ENCODE measurements around the gene RTF1. TPM values are rescaled to one million over a fixed set of nuclear protein-coding genes. Genes with fewer than 3 reads are reported as not detected.

RTF1 gene
- total RNA-seq, 4 donors from 2014 or later, result 22.7 to 46.8 (median 24.3) TPM

DNA sequence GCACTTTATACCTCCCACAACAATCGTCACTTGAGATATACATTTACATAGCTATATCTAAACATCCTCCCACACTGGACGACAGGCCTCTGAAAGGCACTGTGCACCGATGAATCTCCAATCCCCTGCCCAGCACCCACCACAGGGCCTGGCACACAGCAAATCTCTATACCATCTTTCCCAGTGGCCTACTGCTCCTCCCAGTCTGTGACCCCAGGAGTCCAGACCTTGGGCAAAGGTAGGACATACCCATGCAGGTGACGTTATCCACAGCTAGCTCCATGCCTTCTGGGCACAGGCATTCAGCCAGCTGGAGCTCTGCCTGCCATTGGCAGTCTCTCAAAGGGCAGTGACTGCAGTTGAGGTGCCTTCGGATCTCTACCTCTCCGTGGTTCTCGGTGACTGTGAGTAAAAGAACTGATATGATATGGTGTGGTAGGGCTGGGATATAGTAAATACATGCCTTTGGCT is 91.0 kb downstream of the RTF1 start:
- H3K27me3 ChIP-seq, result peaks cover 26 to 32% (median 32%) of the 10 kb centered on the region in 3 donors
- no peaks in the 10 kb centered on the region for H3K36me3 ChIP-seq
- TF ChIP-seq POLR2A (IDR thresholded peaks at IDR 0.05) (no peak), CTCF (IDR thresholded peaks at IDR 0.05 in 4 of 5, conservative IDR thresholded peaks at IDR 0.05 in 1 of 5) (no peak)
- ATAC-seq, result no peak
- H3K4me1 ChIP-seq, result peaks cover 9 to 16% of the 10 kb centered on the region in 2 donors
- no peak overlapping the region for H3K4me3 ChIP-seq
- H3K9me3 ChIP-seq, result no peaks in the 10 kb centered on the region
- no peak overlapping the region for H3K27ac ChIP-seq
- intact Hi-C loops (cut with DNase I; ENCODE audit: low total_unique reads) (no loop called here), in situ Hi-C loops (cut with MboI; ENCODE audit: low sequenced_read_pairs in 4 of 4) (no loop called here)
- DNase-seq, result no peak

DNA sequence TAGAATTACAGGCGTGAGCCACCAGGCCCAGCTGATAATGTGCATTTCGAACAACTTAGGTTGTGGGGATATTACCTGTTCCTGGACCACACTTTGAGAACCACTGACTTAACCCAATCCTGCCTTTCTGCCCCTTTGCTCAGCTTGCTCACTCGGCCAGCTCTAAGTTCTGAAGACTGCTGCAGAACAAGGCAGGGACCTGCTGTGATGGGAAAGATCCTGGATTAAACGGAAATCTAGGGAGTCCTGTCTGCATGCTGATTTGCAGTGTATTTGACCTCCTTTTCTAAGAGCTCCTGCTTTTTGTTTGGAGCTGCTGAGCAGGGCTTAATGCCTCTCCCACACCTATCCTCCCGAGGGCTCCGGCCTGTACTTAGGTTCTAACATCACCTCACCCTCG is 93.8 kb downstream of the RTF1 start:
- in situ Hi-C loops (cut with MboI; ENCODE audit: low sequenced_read_pairs in 4 of 4), result no loop called here
- Histone ChIP-seq H3K9me3 (no peaks in the 10 kb centered on the region), H3K27ac (no peak overlapping the region), H3K4me1 (peaks cover 20 to 27% of the 10 kb centered on the region in 2 donors), H3K36me3 (no peaks in the 10 kb centered on the region), H3K27me3 (peaks cover 31 to 34% (median 32%) of the 10 kb centered on the region in 3 donors), H3K4me3 (no peak overlapping the region)
- intact Hi-C loops (cut with DNase I; ENCODE audit: low total_unique reads), result no loop called here
- no peak for TF ChIP-seq POLR2A (IDR thresholded peaks at IDR 0.05)
- no peak for TF ChIP-seq CTCF (IDR thresholded peaks at IDR 0.05 in 4 of 5, conservative IDR thresholded peaks at IDR 0.05 in 1 of 5)
- DNase-seq, result no peak
- ATAC-seq, result no peak

DNA sequence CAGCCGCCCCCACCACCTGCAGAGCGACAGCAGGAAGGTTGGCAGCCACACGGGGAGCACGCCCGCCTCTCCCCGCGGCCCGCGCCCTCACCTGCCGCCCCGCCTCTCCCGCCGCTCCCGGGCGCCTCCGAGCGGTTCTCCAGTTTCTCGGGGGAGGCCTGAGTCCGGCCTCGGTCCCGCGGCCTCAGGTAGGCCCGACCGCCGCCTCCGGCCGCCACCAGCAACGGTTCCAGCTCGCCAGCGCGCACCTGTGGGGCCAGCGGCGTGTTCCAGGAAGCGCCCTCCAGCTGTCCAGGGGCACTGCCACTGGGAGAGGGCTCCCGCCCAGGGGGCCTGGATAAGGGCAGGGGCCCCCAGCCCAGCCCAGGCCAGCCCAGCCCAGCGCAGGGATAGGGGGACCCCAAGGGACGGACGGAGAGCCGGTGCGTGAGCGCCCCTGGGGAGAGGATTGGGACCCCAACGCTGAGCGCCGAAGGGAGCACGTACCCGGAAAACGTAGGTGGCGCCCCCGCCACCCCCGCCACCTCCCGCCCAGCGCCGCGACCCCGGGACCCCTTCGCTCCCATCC is 94.5 kb downstream of the RTF1 start:
- peaks cover 20 to 27% of the 10 kb centered on the region in 2 donors for H3K4me1 ChIP-seq
- H3K36me3 ChIP-seq, result no peaks in the 10 kb centered on the region
- TF ChIP-seq POLR2A (IDR thresholded peaks at IDR 0.05) (no peak), CTCF (IDR thresholded peaks at IDR 0.05 in 4 of 5, conservative IDR thresholded peaks at IDR 0.05 in 1 of 5) (no peak)
- DNase-seq, result no peak
- in situ Hi-C loops (cut with MboI; ENCODE audit: low sequenced_read_pairs in 4 of 4) (no loop called here), intact Hi-C loops (cut with DNase I; ENCODE audit: low total_unique reads) (no loop called here)
- H3K27me3 ChIP-seq, result peaks cover 31 to 34% (median 32%) of the 10 kb centered on the region in 3 donors
- H3K9me3 ChIP-seq, result no peaks in the 10 kb centered on the region
- H3K27ac ChIP-seq, result no peak overlapping the region
- ATAC-seq, result no peak
- no peak overlapping the region for H3K4me3 ChIP-seq

- Histone ChIP-seq H3K27me3 (peaks cover 31 to 34% (median 32%) of the 10 kb centered on the region in 3 donors), H3K9me3 (no peaks in the 10 kb centered on the region), H3K27ac (no peak overlapping the region), H3K4me3 (peak overlapping the region in 3 of 4 donors; percentile 43 to 53 (median 47)), H3K36me3 (no peaks in the 10 kb centered on the region), H3K4me1 (peaks cover 20 to 27% of the 10 kb centered on the region in 2 donors)
- ATAC-seq (no peak), DNase-seq (no peak)
- in situ Hi-C loops (cut with MboI; ENCODE audit: low sequenced_read_pairs in 4 of 4) (no loop called here), intact Hi-C loops (cut with DNase I; ENCODE audit: low total_unique reads) (no loop called here)
- TF ChIP-seq CTCF (IDR thresholded peaks at IDR 0.05 in 4 of 5, conservative IDR thresholded peaks at IDR 0.05 in 1 of 5) (no peak), POLR2A (IDR thresholded peaks at IDR 0.05) (no peak)
Observed at GRCh38 chr15:41511899-41512369, 95.0 kb downstream of the RTF1 start.
